HT1080 (cell line): ENCODE measurements around the gene VARS2. TPM values are rescaled to one million over a fixed set of nuclear protein-coding genes. Genes with fewer than 3 reads are reported as not detected.
"Not testable (repeated sequence)": the region's sequence is repeated elsewhere in the genome, so short reads cannot be mapped to it uniquely, and the experiment has no call there.

Experiments used
- DNase-seq: peaks from one replicate; pipeline ENCODE4 v3.0.0-alpha.2; 2015; ENCODE audit warnings: low read depth
- total RNA-seq: library from RNA; depleted of rRNA; stranded (reverse); fragments of >200 nt; shearing (Covaris generic); gene quantifications from 2 replicates; pipeline ENCODE4 v1.2.3, GENCODE V29; 2014

VARS2 gene
- total RNA-seq, 1 experiment from 2014 or later = 30.7 TPM

- no peak for DNase-seq
Measured at GRCh38 chr6:30898750-30899360, 15.2 kb upstream of the VARS2 start.

DNA sequence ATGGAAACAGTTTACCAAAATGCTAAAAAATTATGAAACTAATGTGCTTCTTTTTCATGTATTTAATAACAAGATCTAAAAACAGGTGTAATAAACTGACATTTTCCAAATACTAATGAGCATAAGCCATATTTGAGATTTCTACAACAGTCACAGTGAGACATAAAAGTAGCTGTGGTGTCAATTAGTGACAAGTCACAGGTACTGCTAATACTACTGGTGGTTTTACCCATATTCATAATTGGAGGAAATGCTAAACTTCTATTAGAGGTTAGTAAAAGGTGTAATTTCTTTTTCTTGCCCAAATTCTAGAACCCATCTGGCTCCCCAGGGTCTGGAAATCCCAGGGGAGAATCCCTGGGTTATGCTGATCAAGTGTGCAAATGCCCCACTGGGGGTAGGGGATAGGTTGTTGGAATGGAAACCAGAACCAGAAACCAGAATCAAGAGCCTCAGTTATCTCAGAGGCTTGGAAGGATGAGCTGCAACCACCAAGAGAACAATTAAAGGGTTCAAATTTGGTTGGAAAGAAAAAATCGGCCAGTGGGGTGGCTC is 13.1 kb upstream of the VARS2 start:
- no peak for DNase-seq

- DNase-seq = no peak
Measured at GRCh38 chr6:30901436-30901835, 12.6 kb upstream of the VARS2 start.

GRCh38 chr6:30902196-30902595 is 11.8 kb upstream of the VARS2 start:
- not testable (repeated sequence) for DNase-seq

- DNase-seq = no peak
Measured at GRCh38 chr6:30902709-30903108, 11.3 kb upstream of the VARS2 start.

- no peak for DNase-seq
Measured at GRCh38 chr6:30903236-30903635, 10.8 kb upstream of the VARS2 start.

DNA sequence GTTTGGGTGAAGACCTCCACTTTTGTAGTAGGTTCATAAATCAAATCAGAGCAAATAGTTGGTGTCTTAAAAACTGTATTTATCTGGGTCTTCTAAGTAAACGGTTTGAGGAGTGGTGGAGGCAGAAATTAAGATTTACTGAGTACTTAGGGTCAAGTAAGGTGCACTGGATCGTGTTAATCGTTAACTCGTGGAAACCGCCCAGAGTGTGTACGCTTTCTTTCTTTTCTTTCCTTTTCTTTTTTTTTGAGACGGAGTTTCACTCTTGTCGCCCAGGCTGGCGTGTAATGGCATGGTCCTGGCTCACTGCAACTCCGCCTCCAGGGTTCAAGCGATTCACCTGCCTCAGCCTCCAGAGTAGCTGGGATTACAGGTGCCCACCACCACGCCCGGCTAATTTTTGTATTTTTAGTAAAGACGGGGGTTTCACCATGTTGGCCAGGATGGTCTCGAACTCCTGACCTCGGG is 6.7 kb upstream of the VARS2 start:
- not testable (repeated sequence) for DNase-seq

DNA sequence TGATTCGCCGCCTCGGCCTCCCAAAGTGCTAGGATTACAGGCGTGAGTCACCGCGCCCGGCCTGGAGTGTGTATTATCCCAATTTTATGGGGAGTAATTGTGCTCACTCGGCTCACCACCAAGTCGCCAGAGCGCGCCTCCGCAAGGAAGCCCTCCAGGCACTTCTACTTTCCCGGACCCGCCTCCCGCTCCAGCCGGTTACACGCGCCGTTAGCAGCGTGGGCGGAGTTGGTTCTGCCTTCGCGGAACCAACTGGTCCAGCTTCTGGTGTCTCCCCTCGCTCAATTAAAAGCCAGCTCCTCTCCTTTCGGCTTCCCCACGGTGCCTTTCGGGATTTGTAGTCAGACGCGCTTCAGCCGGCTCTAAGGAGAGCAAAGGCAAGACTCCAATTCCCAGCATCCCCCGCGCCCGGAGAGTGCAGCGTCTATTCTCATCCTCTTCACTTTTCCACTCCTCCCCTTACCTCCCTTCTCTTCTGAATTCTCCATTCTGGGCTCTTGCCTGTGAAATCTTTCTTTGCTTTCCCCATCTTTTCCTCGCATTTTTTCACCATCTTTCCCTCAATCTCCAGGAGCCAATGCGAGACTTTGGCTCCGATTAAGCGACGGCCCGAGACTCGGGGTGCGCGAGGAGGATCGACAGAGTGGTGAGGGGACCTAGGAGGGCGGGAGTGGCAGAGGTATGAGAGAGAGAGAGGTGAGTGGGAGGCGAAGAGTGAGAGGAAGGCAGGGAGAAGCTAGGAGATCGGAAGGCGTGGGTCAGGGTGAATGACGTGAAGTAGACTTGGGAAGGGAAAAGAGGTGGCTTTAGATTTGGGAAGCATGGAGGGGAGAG is 6.1 kb upstream of the VARS2 start, which contains the start of gene GTF2H4:
Gene GTF2H4 (plus strand): TSS at position 450 of the 834 bp plus-strand sequence.
- DNase-seq = peak; percentile 100

DNA sequence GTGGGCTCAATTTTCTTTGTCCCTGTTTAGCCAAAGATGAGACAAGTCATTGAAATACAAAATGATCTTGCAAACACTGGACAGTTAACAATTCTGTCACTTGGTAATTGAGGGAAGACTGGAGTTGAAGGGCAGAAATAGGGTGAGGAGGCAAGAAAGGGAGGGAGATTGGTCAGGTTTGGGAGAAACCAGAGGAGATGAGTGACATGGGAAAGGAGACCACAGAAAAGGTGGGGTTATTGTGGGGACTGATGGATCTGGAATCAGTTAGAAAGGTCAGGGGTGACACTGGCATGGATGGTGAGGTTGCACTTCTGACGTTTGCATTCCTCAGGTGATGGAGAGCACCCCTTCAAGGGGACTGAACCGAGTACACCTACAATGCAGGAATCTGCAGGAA is 5.3 kb upstream of the VARS2 start:
- no peak for DNase-seq

DNA sequence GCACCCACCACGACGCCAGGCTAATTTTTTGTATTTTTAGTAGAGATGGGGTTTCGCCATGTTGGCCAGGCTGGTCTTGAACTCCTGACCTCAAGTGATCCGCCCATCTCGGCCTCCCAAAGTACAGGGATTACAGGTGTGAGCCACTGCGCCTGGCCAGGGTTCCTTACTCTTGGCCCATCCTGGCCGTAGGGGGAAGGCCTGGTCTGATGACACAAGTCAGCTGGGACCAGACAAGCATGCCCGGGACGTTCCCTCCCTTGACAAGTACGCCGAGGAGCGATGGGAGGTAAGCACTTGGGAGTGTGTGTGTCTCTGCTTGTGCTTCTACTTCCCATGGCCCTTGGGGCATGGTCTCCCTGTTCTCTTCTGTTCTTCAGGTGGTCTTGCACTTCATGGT is 3.6 kb upstream of the VARS2 start:
- DNase-seq = not testable (repeated sequence)

- DNase-seq = no peak
Measured at GRCh38 chr6:30912746-30913520, 1.1 kb upstream of the VARS2 start.

DNA sequence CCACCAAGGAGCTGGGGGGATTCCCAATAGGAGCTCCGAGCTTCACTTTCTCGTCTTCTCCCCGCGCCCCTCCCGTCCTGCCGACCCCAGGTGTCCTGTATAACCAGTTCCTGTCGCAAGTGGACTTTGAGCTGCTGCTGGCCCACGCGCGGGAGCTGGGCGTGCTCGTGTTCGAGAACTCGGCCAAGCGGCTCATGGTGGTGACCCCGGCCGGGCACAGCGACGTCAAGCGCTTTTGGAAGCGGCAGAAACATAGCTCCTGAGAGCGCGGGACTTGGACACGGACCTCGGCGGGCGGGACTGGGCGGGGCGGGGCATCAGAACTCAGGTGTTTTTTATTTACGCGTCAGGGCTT is 340 bp upstream of the VARS2 start:
- no peak for DNase-seq

DNA sequence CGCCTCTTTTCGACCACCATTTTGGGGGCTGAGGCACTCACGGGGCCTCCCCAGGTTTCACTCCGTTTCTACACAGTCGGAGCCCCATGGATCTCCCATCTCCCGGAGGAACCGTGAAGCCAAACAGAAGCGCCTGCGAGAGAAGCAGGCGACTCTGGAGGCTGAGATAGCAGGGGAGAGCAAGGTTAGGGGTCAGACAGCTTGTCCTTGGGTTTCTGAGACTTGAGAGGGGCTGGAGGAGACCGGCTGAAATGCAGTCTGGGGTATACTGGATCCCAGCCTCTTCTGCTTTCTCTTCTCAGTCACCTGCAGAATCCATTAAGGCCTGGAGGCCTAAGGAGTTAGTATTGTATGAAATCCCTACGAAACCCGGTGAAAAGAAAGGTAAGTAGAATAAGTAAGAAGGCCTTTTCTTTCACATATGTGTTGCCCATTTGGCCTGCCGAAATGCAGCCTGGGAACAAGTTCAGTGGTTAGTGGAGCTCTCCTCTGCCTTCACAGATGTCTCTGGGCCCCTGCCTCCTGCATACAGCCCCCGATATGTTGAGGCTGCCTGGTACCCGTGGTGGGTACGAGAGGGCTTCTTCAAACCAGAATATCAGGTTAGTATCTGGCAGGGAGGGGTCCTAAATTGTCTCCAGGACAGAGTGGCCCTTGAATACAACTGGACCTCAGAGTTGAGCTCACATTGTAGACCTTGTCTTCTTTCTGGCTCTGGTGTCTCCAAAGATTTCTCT is 984 bp downstream of the VARS2 start:
- no peak for DNase-seq

DNA sequence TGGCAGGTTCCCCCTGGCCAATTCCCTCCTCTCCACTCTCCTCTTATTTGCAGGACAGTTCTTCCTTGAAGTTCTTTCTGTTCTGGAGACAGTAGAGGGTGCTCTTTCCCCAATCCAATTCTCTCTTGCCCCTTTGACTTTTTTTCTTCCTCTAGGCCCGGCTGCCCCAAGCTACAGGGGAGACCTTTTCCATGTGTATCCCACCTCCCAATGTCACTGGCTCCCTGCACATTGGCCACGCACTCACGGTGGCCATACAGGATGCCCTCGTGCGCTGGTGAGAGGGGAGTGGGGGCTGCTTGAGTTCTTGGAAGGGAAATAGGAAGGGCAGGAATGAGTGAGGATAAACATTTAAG is 1.5 kb downstream of the VARS2 start:
- peak; percentile 67 for DNase-seq

- DNase-seq = no peak
Measured at GRCh38 chr6:30917041-30917440, 3.0 kb downstream of the VARS2 start.

DNA sequence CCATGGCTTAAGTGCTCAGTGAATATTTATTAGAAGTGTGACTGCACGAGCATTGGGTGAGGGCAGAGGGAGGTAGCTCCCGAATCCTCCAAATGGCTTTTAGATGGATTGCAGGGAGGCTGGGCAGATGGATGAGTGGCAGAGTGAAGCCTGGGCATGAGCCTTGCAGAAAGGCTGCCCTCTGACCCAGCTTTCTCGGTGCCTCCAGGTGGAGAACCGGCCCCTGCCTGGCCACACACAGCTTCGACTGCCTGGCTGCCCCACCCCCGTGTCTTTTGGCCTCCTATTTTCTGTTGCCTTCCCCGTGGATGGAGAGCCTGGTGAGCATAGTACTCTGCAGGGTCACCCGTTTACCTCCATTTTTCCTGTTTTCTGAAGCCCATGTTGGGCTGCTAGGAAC is 3.4 kb downstream of the VARS2 start:
- no peak for DNase-seq

DNA sequence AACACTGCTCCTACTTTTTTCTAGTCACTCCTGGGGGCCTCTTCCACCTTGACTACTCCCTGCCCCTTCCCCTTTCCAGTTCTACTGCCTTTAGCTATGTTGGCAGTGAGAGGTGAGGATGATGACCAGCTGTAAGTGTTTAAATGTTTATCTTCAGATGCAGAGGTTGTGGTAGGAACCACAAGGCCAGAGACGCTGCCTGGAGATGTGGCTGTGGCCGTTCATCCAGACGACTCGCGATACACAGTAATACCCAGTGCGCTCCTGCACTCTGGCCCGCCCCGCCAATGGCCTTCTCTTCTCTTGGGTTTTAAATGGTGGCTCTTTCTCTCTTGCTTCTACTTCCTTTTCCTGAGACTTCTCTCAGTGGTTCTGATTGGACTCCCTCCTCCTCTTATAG is 4.6 kb downstream of the VARS2 start:
- no peak for DNase-seq

GRCh38 chr6:30922447-30922852 is 8.4 kb downstream of the VARS2 start:
- DNase-seq = peak; percentile 62

GRCh38 chr6:30924040-30924627 is 10.1 kb downstream of the VARS2 start:
- not testable (repeated sequence) for DNase-seq

- no peak for DNase-seq
Measured at GRCh38 chr6:30926644-30927043, 12.6 kb downstream of the VARS2 start.

DNA sequence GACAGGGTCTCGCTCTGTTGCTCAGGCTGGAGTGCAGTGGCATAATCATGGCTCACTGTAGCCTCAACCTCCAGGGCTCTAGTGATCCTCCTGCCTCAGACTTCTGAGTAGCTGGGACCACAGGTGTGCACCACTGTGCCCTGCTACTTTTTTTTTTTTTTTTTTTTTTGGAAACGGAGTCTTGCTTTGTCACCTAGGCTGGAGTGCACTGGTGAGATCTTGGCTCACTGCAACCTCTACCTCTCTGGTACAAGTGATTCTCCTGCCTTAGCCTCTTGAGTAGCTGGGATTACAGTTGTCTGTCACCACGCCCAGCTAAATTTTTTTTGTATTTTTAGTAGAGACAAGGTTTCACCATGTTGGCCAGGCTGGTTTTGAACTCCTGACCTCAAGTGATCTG is 13.0 kb downstream of the VARS2 start:
- DNase-seq = not testable (repeated sequence)
